ENCODE measurements around the gene SHQ1.

The SHQ1 gene

GRCh38 chr3:72702997-72703396 lies 145.2 kb downstream of the SHQ1 start:
- no peak for DNase-seq

GRCh38 chr3:72702390-72702789 lies 145.9 kb downstream of the SHQ1 start:
- DNase-seq: no peak

GRCh38 chr3:72700106-72700505 lies 148.1 kb downstream of the SHQ1 start:
- no peak for DNase-seq

GRCh38 chr3:72699631-72700030 lies 148.6 kb downstream of the SHQ1 start:
- DNase-seq: no peak
